ENCODE measurements around the gene MAP3K2.

- TF ChIP-seq, protein P1, sequence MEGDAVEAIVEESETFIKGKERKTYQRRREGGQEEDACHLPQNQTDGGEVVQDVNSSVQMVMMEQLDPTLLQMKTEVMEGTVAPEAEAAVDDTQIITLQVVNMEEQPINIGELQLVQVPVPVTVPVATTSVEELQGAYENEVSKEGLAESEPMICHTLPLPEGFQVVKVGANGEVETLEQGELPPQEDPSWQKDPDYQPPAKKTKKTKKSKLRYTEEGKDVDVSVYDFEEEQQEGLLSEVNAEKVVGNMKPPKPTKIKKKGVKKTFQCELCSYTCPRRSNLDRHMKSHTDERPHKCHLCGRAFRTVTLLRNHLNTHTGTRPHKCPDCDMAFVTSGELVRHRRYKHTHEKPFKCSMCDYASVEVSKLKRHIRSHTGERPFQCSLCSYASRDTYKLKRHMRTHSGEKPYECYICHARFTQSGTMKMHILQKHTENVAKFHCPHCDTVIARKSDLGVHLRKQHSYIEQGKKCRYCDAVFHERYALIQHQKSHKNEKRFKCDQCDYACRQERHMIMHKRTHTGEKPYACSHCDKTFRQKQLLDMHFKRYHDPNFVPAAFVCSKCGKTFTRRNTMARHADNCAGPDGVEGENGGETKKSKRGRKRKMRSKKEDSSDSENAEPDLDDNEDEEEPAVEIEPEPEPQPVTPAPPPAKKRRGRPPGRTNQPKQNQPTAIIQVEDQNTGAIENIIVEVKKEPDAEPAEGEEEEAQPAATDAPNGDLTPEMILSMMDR (IDR thresholded peaks at IDR 0.05) = no peak
- no peak for TF ChIP-seq POLR2A (IDR thresholded peaks at IDR 0.05)
Observed at GRCh38 chr2:127421871-127422558, 34.2 kb upstream of the MAP3K2 start.
